A172 (cell line): ENCODE results near the gene ARHGEF16. TPM values are rescaled to one million over a fixed set of nuclear protein-coding genes. Genes with fewer than 3 reads are reported as not detected.
A peak's percentile ranks its signal among the peaks of the same experiment; 100 is the strongest.

Experiments used
- DNase-seq: peaks from one replicate; pipeline ENCODE4 v3.0.0-alpha.2; 2015; ENCODE audit warnings: low spot score
- total RNA-seq: library from RNA; depleted of rRNA; stranded (reverse); fragments of >200 nt; shearing (Covaris generic); gene quantifications from 2 replicates; pipeline ENCODE4 v1.2.3, GENCODE V29; 2014

The ARHGEF16 gene
- total RNA-seq, 1 experiment from 2014 or later: 3.6 TPM

GRCh38 chr1:3456964-3457909, 2.8 kb downstream of the ARHGEF16 start:
- no peak for DNase-seq

GRCh38 chr1:3457910-3458883, 3.7 kb downstream of the ARHGEF16 start:
- DNase-seq: no peak

- DNase-seq: no peak
These were observed 4.8 kb downstream of the ARHGEF16 start for GRCh38 chr1:3459051-3459908.

GRCh38 chr1:3459940-3460671, 5.6 kb downstream of the ARHGEF16 start:
- no peak for DNase-seq

- peak; percentile 60 for DNase-seq
These were observed 6.2 kb downstream of the ARHGEF16 start for GRCh38 chr1:3460672-3461131.

- no peak for DNase-seq
These were observed 6.9 kb downstream of the ARHGEF16 start for GRCh38 chr1:3461238-3461933.

- DNase-seq: no peak
These were observed 7.4 kb downstream of the ARHGEF16 start for GRCh38 chr1:3461934-3462275.

- DNase-seq: no peak
These were observed 8.0 kb downstream of the ARHGEF16 start for GRCh38 chr1:3462356-3463012.

GRCh38 chr1:3463013-3463385, 8.5 kb downstream of the ARHGEF16 start:
- no peak for DNase-seq

GRCh38 chr1:3463408-3463863, 9.0 kb downstream of the ARHGEF16 start:
- no peak for DNase-seq

GRCh38 chr1:3463891-3464648, 9.6 kb downstream of the ARHGEF16 start:
- DNase-seq: no peak

- no peak for DNase-seq
These were observed 10.2 kb downstream of the ARHGEF16 start for GRCh38 chr1:3464649-3465025.

- no peak for DNase-seq
These were observed 10.8 kb downstream of the ARHGEF16 start for GRCh38 chr1:3465091-3465934.

GRCh38 chr1:3465935-3466321, 11.5 kb downstream of the ARHGEF16 start:
- DNase-seq: no peak

GRCh38 chr1:3466366-3467075, 12.1 kb downstream of the ARHGEF16 start:
- DNase-seq: no peak

GRCh38 chr1:3467096-3468036, 12.9 kb downstream of the ARHGEF16 start:
- DNase-seq: no peak
